ENCODE measurements around the gene RNPC3.

RNPC3 gene

DNA sequence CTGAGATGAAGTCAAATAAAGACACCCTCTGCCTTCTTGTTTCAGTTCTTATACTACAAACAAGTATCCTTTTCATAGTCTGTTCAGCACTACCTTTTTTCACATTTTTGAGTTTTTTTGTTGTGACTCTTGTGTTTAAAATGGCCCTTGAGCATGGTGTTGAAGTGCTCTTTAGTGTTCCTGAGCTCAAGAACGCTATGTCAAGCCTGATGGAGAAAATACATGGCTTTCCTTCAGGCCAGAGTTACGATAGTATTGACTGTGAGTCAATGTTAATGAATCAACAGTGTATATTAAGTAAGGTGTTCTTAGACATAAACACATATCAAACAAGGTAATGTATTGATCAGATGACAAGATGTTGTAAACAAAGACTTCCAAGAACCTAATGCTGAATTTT, 12.7 kb downstream of the RNPC3 start:
- TF ChIP-seq, protein P1, sequence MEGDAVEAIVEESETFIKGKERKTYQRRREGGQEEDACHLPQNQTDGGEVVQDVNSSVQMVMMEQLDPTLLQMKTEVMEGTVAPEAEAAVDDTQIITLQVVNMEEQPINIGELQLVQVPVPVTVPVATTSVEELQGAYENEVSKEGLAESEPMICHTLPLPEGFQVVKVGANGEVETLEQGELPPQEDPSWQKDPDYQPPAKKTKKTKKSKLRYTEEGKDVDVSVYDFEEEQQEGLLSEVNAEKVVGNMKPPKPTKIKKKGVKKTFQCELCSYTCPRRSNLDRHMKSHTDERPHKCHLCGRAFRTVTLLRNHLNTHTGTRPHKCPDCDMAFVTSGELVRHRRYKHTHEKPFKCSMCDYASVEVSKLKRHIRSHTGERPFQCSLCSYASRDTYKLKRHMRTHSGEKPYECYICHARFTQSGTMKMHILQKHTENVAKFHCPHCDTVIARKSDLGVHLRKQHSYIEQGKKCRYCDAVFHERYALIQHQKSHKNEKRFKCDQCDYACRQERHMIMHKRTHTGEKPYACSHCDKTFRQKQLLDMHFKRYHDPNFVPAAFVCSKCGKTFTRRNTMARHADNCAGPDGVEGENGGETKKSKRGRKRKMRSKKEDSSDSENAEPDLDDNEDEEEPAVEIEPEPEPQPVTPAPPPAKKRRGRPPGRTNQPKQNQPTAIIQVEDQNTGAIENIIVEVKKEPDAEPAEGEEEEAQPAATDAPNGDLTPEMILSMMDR (IDR thresholded peaks at IDR 0.05; ENCODE audit: insufficient read depth, low read length): no peak
- no peak for TF ChIP-seq POLR2AphosphoS5 (IDR thresholded peaks at IDR 0.05; ENCODE audit: low read depth)
- TF ChIP-seq GABPA (IDR thresholded peaks at IDR 0.05; ENCODE audit: low read depth): no peak
- Histone ChIP-seq H3K4me3 (replicated peaks; ENCODE audit: insufficient read depth, low read length) (no peak overlapping the region), H3K27me3 (ENCODE audit: insufficient read depth, poor library complexity, severe bottlenecking) (no peaks in the 10 kb centered on the region), H3K27ac (replicated peaks) (no peak overlapping the region)
- no peak for DNase-seq (ENCODE audit: low read depth in 1 of 2, low spot score in 1 of 2)

DNA sequence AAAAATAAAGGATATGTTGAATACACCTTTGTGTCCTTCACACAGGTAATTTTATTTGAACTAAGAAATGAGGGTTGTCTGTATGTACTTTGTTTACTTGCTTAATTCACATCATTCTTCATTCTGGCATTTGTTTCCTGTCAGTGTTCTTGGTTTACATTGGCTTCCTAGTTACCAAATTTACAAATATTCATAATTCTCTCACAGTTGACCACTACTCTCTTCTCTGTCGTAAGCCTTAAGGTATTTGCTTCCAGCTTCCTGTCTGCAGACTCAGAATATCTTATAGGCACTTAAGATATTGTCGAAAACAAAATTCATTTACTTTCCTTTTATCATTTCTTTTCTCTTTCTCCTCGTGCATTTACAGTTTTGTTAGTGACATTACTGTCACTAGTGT, 15.9 kb downstream of the RNPC3 start:
- H3K27ac ChIP-seq (replicated peaks): no peak overlapping the region
- TF ChIP-seq SPI1 (IDR thresholded peaks at IDR 0.05; ENCODE audit: borderline replicate concordance, low read depth) (no peak), GABPA (IDR thresholded peaks at IDR 0.05; ENCODE audit: low read depth) (no peak), POLR2AphosphoS5 (IDR thresholded peaks at IDR 0.05; ENCODE audit: low read depth) (no peak)
- TF ChIP-seq, protein P2, sequence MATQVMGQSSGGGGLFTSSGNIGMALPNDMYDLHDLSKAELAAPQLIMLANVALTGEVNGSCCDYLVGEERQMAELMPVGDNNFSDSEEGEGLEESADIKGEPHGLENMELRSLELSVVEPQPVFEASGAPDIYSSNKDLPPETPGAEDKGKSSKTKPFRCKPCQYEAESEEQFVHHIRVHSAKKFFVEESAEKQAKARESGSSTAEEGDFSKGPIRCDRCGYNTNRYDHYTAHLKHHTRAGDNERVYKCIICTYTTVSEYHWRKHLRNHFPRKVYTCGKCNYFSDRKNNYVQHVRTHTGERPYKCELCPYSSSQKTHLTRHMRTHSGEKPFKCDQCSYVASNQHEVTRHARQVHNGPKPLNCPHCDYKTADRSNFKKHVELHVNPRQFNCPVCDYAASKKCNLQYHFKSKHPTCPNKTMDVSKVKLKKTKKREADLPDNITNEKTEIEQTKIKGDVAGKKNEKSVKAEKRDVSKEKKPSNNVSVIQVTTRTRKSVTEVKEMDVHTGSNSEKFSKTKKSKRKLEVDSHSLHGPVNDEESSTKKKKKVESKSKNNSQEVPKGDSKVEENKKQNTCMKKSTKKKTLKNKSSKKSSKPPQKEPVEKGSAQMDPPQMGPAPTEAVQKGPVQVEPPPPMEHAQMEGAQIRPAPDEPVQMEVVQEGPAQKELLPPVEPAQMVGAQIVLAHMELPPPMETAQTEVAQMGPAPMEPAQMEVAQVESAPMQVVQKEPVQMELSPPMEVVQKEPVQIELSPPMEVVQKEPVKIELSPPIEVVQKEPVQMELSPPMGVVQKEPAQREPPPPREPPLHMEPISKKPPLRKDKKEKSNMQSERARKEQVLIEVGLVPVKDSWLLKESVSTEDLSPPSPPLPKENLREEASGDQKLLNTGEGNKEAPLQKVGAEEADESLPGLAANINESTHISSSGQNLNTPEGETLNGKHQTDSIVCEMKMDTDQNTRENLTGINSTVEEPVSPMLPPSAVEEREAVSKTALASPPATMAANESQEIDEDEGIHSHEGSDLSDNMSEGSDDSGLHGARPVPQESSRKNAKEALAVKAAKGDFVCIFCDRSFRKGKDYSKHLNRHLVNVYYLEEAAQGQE (IDR thresholded peaks at IDR 0.05; ENCODE audit: insufficient replicate concordance, low read depth): no peak
- TF ChIP-seq, protein P1 (IDR thresholded peaks at IDR 0.05; ENCODE audit: insufficient read depth, low read length): no peak
- no peak for DNase-seq (ENCODE audit: low read depth in 1 of 2, low spot score in 1 of 2)
- no peak overlapping the region for H3K4me3 ChIP-seq (replicated peaks; ENCODE audit: insufficient read depth, low read length)
- no peaks in the 10 kb centered on the region for H3K27me3 ChIP-seq (ENCODE audit: insufficient read depth, poor library complexity, severe bottlenecking)

DNA sequence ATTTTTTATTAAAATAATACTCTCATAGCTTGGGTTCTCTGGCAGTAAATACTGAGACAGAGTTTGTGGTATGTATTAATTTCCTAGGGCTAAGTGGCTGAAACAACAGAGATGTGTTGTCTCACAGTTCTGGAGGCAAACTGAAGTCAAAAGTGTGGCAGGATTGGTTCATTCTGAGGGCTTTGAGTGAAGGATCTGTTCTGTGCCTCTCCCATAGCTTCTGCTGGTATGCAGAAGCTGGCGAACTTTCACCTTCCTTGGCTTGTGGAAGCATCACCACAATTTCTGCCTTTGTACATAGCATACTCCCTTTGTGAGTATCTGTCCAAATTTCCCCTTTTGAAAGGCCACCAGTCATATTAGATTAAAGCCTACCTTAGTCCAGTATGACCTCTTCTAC, 21.0 kb downstream of the RNPC3 start:
- DNase-seq (ENCODE audit: low read depth in 1 of 2, low spot score in 1 of 2): no peak
- Histone ChIP-seq H3K4me3 (replicated peaks; ENCODE audit: insufficient read depth, low read length) (no peak overlapping the region), H3K27me3 (ENCODE audit: insufficient read depth, poor library complexity, severe bottlenecking) (no peaks in the 10 kb centered on the region), H3K27ac (replicated peaks) (no peak overlapping the region)
- TF ChIP-seq, protein P2 (IDR thresholded peaks at IDR 0.05; ENCODE audit: insufficient replicate concordance, low read depth): no peak
- TF ChIP-seq SPI1 (IDR thresholded peaks at IDR 0.05; ENCODE audit: borderline replicate concordance, low read depth) (no peak), POLR2AphosphoS5 (IDR thresholded peaks at IDR 0.05; ENCODE audit: low read depth) (no peak), GABPA (IDR thresholded peaks at IDR 0.05; ENCODE audit: low read depth) (no peak)
- TF ChIP-seq, protein P1 (IDR thresholded peaks at IDR 0.05; ENCODE audit: insufficient read depth, low read length): no peak

DNA sequence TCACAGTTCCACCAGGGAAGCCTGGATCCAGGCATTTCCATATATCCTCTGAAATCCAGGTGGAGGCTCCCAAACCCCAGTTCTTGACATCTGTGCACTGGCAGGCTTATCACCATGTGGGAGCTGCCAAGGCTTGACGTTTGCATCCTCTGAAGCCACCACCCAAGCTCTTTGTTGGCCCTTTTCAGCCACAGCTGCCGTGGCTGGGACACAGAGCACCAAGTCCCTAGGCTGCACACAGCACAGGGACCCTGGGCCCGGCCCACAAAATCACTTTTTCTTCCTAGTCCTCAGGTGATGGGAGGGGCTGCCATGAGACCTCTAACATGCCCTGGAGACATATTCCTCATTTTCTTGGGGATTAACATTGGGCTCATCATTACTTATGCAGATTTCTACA, 22.3 kb downstream of the RNPC3 start:
- Histone ChIP-seq H3K27ac (replicated peaks) (no peak overlapping the region), H3K4me3 (replicated peaks; ENCODE audit: insufficient read depth, low read length) (no peak overlapping the region), H3K27me3 (ENCODE audit: insufficient read depth, poor library complexity, severe bottlenecking) (no peaks in the 10 kb centered on the region)
- no peak for DNase-seq (ENCODE audit: low read depth in 1 of 2, low spot score in 1 of 2)
- TF ChIP-seq POLR2AphosphoS5 (IDR thresholded peaks at IDR 0.05; ENCODE audit: low read depth) (no peak), GABPA (IDR thresholded peaks at IDR 0.05; ENCODE audit: low read depth) (no peak), SPI1 (IDR thresholded peaks at IDR 0.05; ENCODE audit: borderline replicate concordance, low read depth) (no peak)
- TF ChIP-seq, protein P1 (IDR thresholded peaks at IDR 0.05; ENCODE audit: insufficient read depth, low read length): no peak
- TF ChIP-seq, protein P2 (IDR thresholded peaks at IDR 0.05; ENCODE audit: insufficient replicate concordance, low read depth): no peak
